Measurements from ENCODE around the gene MYH4.

DNA sequence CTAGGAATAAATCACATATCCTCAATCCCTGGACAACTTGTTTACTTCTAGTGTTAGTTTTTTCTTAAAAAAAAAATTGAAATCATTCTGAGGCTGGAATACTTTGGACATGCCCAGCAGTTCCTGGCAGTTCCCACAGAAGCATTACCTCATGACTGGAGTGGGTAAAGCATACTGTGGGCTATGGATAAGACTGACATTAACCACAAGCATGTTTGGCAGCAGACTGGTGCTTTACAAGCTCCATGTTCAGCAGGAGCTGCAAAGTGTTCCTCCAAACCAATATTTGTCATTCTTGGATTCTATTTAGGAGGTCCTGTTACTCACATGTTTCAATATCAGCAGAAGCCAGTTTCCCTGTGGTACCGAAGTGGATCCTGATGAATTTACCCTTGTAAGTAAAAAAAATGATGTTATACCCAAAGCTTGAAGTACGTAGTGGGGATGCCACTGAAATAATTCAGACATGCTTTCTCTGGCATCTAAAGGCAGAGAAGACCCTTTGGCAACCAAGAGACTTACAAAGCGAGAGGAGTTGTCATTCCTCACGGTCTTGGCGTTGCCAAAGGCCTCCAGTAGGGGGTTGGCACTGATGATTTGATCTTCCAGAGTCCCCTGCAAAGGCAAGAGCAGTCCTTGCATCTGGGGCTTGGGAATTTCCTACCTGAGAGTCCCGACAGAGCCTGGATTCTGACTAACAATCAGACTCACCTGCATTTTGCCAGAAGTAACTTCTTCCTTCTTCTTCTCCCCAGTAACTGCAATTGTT, 44.1 kb upstream of the MYH4 start:
- TF ChIP-seq, protein P1, sequence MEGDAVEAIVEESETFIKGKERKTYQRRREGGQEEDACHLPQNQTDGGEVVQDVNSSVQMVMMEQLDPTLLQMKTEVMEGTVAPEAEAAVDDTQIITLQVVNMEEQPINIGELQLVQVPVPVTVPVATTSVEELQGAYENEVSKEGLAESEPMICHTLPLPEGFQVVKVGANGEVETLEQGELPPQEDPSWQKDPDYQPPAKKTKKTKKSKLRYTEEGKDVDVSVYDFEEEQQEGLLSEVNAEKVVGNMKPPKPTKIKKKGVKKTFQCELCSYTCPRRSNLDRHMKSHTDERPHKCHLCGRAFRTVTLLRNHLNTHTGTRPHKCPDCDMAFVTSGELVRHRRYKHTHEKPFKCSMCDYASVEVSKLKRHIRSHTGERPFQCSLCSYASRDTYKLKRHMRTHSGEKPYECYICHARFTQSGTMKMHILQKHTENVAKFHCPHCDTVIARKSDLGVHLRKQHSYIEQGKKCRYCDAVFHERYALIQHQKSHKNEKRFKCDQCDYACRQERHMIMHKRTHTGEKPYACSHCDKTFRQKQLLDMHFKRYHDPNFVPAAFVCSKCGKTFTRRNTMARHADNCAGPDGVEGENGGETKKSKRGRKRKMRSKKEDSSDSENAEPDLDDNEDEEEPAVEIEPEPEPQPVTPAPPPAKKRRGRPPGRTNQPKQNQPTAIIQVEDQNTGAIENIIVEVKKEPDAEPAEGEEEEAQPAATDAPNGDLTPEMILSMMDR (IDR thresholded peaks at IDR 0.05) = no peak
- TF ChIP-seq POLR2AphosphoS5 (IDR thresholded peaks at IDR 0.05) (no peak), POLR2A (IDR thresholded peaks at IDR 0.05; ENCODE audit: low read depth) (no peak)
